ENCODE results near the gene CAMKK1.

DNA sequence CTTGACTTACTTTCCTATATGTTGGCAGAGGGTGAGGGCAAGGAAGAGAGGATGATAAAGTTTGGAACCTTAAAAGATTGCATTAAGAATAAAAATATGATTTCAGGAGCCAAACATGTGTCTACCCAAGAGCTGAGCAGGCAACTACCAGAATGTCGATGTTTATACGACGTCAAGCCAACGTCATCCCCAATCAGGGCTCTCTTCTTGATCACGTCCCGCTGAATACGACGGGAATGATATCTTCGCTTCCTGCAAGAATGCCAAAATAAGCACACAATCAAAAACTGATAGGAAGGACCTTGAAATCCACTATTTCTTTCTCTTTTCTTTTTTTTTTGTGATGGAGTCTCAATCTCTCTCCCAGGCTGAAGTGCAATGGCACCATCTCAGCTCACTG, 71.8 kb downstream of the CAMKK1 start:
- TF ChIP-seq USF1 (IDR thresholded peaks at IDR 0.05; ENCODE audit: borderline replicate concordance, low read depth) (no peak), JUND (IDR thresholded peaks at IDR 0.05) (no peak), NRF1 (IDR thresholded peaks at IDR 0.05; ENCODE audit: low read depth, low read length) (no peak), GATA2 (CRISPR knock-in tag; IDR thresholded peaks at IDR 0.05) (no peak)
- TF ChIP-seq, protein P1, sequence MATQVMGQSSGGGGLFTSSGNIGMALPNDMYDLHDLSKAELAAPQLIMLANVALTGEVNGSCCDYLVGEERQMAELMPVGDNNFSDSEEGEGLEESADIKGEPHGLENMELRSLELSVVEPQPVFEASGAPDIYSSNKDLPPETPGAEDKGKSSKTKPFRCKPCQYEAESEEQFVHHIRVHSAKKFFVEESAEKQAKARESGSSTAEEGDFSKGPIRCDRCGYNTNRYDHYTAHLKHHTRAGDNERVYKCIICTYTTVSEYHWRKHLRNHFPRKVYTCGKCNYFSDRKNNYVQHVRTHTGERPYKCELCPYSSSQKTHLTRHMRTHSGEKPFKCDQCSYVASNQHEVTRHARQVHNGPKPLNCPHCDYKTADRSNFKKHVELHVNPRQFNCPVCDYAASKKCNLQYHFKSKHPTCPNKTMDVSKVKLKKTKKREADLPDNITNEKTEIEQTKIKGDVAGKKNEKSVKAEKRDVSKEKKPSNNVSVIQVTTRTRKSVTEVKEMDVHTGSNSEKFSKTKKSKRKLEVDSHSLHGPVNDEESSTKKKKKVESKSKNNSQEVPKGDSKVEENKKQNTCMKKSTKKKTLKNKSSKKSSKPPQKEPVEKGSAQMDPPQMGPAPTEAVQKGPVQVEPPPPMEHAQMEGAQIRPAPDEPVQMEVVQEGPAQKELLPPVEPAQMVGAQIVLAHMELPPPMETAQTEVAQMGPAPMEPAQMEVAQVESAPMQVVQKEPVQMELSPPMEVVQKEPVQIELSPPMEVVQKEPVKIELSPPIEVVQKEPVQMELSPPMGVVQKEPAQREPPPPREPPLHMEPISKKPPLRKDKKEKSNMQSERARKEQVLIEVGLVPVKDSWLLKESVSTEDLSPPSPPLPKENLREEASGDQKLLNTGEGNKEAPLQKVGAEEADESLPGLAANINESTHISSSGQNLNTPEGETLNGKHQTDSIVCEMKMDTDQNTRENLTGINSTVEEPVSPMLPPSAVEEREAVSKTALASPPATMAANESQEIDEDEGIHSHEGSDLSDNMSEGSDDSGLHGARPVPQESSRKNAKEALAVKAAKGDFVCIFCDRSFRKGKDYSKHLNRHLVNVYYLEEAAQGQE (IDR thresholded peaks at IDR 0.05; ENCODE audit: low read depth, low read length): no peak
- TF ChIP-seq, protein P2, sequence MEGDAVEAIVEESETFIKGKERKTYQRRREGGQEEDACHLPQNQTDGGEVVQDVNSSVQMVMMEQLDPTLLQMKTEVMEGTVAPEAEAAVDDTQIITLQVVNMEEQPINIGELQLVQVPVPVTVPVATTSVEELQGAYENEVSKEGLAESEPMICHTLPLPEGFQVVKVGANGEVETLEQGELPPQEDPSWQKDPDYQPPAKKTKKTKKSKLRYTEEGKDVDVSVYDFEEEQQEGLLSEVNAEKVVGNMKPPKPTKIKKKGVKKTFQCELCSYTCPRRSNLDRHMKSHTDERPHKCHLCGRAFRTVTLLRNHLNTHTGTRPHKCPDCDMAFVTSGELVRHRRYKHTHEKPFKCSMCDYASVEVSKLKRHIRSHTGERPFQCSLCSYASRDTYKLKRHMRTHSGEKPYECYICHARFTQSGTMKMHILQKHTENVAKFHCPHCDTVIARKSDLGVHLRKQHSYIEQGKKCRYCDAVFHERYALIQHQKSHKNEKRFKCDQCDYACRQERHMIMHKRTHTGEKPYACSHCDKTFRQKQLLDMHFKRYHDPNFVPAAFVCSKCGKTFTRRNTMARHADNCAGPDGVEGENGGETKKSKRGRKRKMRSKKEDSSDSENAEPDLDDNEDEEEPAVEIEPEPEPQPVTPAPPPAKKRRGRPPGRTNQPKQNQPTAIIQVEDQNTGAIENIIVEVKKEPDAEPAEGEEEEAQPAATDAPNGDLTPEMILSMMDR (IDR thresholded peaks at IDR 0.05): no peak
